Measurements from ENCODE around the gene PLIN4. TPM values are rescaled to one million over a fixed set of nuclear protein-coding genes. Genes with fewer than 3 reads are reported as not detected.

PLIN4 gene
- total RNA-seq, 2 donors from 2014 or later: 8.2 to 13.9 TPM

- H3K27me3 ChIP-seq (replicated peaks; ENCODE audit: insufficient read depth): no peaks in the 10 kb centered on the region
- intact Hi-C loops (cut with DNase I): no loop called here
- H3K4me1 ChIP-seq (replicated peaks): no peaks in the 10 kb centered on the region
- TF ChIP-seq POLR2AphosphoS5 (IDR thresholded peaks at IDR 0.05): no peak
- TF ChIP-seq POLR2A (IDR thresholded peaks at IDR 0.05): no peak
- TF ChIP-seq CTCF (IDR thresholded peaks at IDR 0.05): no peak
- H3K36me3 ChIP-seq: peaks cover 3 to 16% of the 10 kb centered on the region in 2 donors
- DNase-seq (ENCODE audit: low spot score): no peak
- 90% methylated on average over 28 of the region's 29 CpGs for WGBS
- H3K27ac ChIP-seq: no peak overlapping the region
- H3K9me3 ChIP-seq: no peaks in the 10 kb centered on the region
- no peak overlapping the region for H3K4me3 ChIP-seq
Measured at GRCh38 chr19:4500841-4501591, 17.3 kb downstream of the PLIN4 start.

- Histone ChIP-seq H3K9me3 (no peaks in the 10 kb centered on the region), H3K4me3 (no peak overlapping the region), H3K36me3 (peaks cover 3 to 19% of the 10 kb centered on the region in 2 donors), H3K4me1 (replicated peaks) (no peaks in the 10 kb centered on the region), H3K27me3 (replicated peaks; ENCODE audit: insufficient read depth) (no peaks in the 10 kb centered on the region), H3K27ac (no peak overlapping the region)
- intact Hi-C loops (cut with DNase I): no loop called here
- TF ChIP-seq POLR2AphosphoS5 (IDR thresholded peaks at IDR 0.05): no peak
- TF ChIP-seq CTCF (IDR thresholded peaks at IDR 0.05): no peak
- no peak for TF ChIP-seq POLR2A (IDR thresholded peaks at IDR 0.05)
- no peak for DNase-seq (ENCODE audit: low spot score)
- WGBS: 85% methylated on average over 15 of the region's 15 CpGs
Measured at GRCh38 chr19:4499855-4500254, 18.4 kb downstream of the PLIN4 start.

- DNase-seq (ENCODE audit: low spot score): no peak
- no peaks in the 10 kb centered on the region for H3K27me3 ChIP-seq (replicated peaks; ENCODE audit: insufficient read depth)
- whole genome bisulfite sequencing: 92% methylated on average over 23 of the region's 23 CpGs
- no peaks in the 10 kb centered on the region for H3K4me1 ChIP-seq (replicated peaks)
- peaks cover 3 to 23% of the 10 kb centered on the region in 2 donors for H3K36me3 ChIP-seq
- no peaks in the 10 kb centered on the region for H3K9me3 ChIP-seq
- no peak overlapping the region for H3K27ac ChIP-seq
- intact Hi-C loops (cut with DNase I): no loop called here
- no peak for TF ChIP-seq CTCF (IDR thresholded peaks at IDR 0.05)
- no peak for TF ChIP-seq POLR2AphosphoS5 (IDR thresholded peaks at IDR 0.05)
- no peak for TF ChIP-seq POLR2A (IDR thresholded peaks at IDR 0.05)
- no peak overlapping the region for H3K4me3 ChIP-seq
Measured at GRCh38 chr19:4499318-4499717, 19.0 kb downstream of the PLIN4 start.

GRCh38 chr19:4498694-4499093, 19.6 kb downstream of the PLIN4 start:
- no peaks in the 10 kb centered on the region for H3K4me1 ChIP-seq (replicated peaks)
- H3K4me3 ChIP-seq: no peak overlapping the region
- WGBS: 92% methylated on average over 12 of the region's 12 CpGs
- H3K27me3 ChIP-seq (replicated peaks; ENCODE audit: insufficient read depth): no peaks in the 10 kb centered on the region
- no peak for TF ChIP-seq POLR2A (IDR thresholded peaks at IDR 0.05)
- TF ChIP-seq CTCF (IDR thresholded peaks at IDR 0.05): no peak
- no peak for TF ChIP-seq POLR2AphosphoS5 (IDR thresholded peaks at IDR 0.05)
- H3K9me3 ChIP-seq: no peaks in the 10 kb centered on the region
- intact Hi-C loops (cut with DNase I): no loop called here
- no peak for DNase-seq (ENCODE audit: low spot score)
- H3K27ac ChIP-seq: no peak overlapping the region
- peaks cover 8 to 29% of the 10 kb centered on the region in 2 donors for H3K36me3 ChIP-seq

Data from prostate gland (tissue), 2 donors.